HuH-7.5 (cell line): ENCODE data around the gene CSAG1.
"Not testable (repeated sequence)": the region's sequence is repeated elsewhere in the genome, so short reads cannot be mapped to it uniquely, and the experiment has no call there.

Experiments used
- DNase-seq: peaks from one replicate; pipeline ENCODE4 v3.0.0; 2011; ENCODE audit warnings: low spot score

Gene CSAG1

GRCh38 chrX:152697952-152698931, 35.3 kb downstream of the CSAG1 start, which contains the start of gene MAGEA3:
TSS of gene MAGEA3 (plus strand) at chrX:152698794. CDS start at chrX:152700833, 2,039 bp downstream.
- not testable (repeated sequence) for DNase-seq

- not testable (repeated sequence) for DNase-seq
Measured at GRCh38 chrX:152681012-152681411, 52.5 kb downstream of the CSAG1 start.
